H9 (cell line): ENCODE results near the gene WDR31. TPM values are rescaled to one million over a fixed set of nuclear protein-coding genes. Genes with fewer than 3 reads are reported as not detected.

Experiments
- DNase-seq: peaks from one replicate; pipeline ENCODE4 v3.0.0-alpha.2; 2017
- H2AFZ ChIP-seq: one replicate; pipeline ENCODE4 v1.6.1; 2013; ENCODE audit warnings: mild to moderate bottlenecking, low read length, control low read depth, moderate library complexity
- H2AK5ac ChIP-seq: 2 replicates; pipeline ENCODE4 v1.6.1; 2013; ENCODE audit warnings: low read length, control low read depth, mixed read lengths; ENCODE audit not compliant: insufficient read length
- H2BK120ac ChIP-seq: one replicate; pipeline ENCODE4 v1.6.1; 2013; ENCODE audit warnings: low read depth, mild to moderate bottlenecking, low read length, control low read depth, inconsistent platforms; ENCODE audit not compliant: poor library complexity, severe bottlenecking
- H2BK12ac ChIP-seq: 2 replicates; pipeline ENCODE4 v1.6.1; 2013; ENCODE audit warnings: low read length, control low read depth, mixed read lengths, low read depth; ENCODE audit not compliant: insufficient read length
- H2BK15ac ChIP-seq: 2 replicates; pipeline ENCODE4 v1.6.1; 2013; ENCODE audit warnings: low read depth, low read length, control low read depth
- H2BK20ac ChIP-seq: one replicate; pipeline ENCODE4 v1.6.1; 2013; ENCODE audit warnings: low read depth, mild to moderate bottlenecking, low read length, control low read depth, inconsistent platforms; ENCODE audit not compliant: poor library complexity, severe bottlenecking
- H2BK5ac ChIP-seq: 2 replicates; pipeline ENCODE4 v1.6.1; 2013; ENCODE audit warnings: low read length, control low read depth, mixed read lengths; ENCODE audit not compliant: insufficient read length
- H3K14ac ChIP-seq: 2 replicates; pipeline ENCODE4 v1.6.1; 2013; ENCODE audit warnings: low read length, control low read depth; ENCODE audit not compliant: insufficient read depth
- H3K18ac ChIP-seq: 2 replicates; pipeline ENCODE4 v1.6.1; 2013; ENCODE audit warnings: low read depth, mild to moderate bottlenecking, mixed read lengths, low read length, control low read depth; ENCODE audit not compliant: insufficient read length
- H3K23ac ChIP-seq: 2 replicates; pipeline ENCODE4 v1.6.1; 2013; ENCODE audit warnings: low read length, control low read depth, mixed read lengths, low read depth; ENCODE audit not compliant: insufficient read length
- H3K23me2 ChIP-seq: 2 replicates; pipeline ENCODE4 v1.6.1; 2013; ENCODE audit warnings: low read depth, mild to moderate bottlenecking, mixed read lengths, low read length, control low read depth; ENCODE audit not compliant: insufficient read length, poor library complexity, severe bottlenecking
- H3K27ac ChIP-seq: 2 replicates; pipeline ENCODE4 v1.5.1; 2013; ENCODE audit warnings: low read length, control low read depth, mixed read lengths, low read depth; ENCODE audit not compliant: insufficient read length
- H3K27me3 ChIP-seq: 2 replicates; pipeline ENCODE4 v1.6.1; 2013; ENCODE audit warnings: low read length, control low read depth, inconsistent platforms; ENCODE audit not compliant: insufficient read depth
- H3K4ac ChIP-seq: 2 replicates; pipeline ENCODE4 v1.6.1; 2013; ENCODE audit warnings: low read depth, mild to moderate bottlenecking, control low read depth, inconsistent platforms, low read length, moderate library complexity
- H3K4me1 ChIP-seq: 2 replicates; pipeline ENCODE4 v1.6.1; 2013; ENCODE audit warnings: low read length, control low read depth, inconsistent platforms; ENCODE audit not compliant: insufficient read depth
- H3K4me2 ChIP-seq: 2 replicates; pipeline ENCODE4 v1.6.1; 2013; ENCODE audit warnings: low read length, control low read depth, mixed read lengths; ENCODE audit not compliant: insufficient read length, insufficient read depth
- H3K56ac ChIP-seq: 2 replicates; pipeline ENCODE4 v1.6.1; 2013; ENCODE audit warnings: low read depth, mild to moderate bottlenecking, mixed read lengths, low read length, control low read depth; ENCODE audit not compliant: insufficient read length
- H3K79me1 ChIP-seq: 2 replicates; pipeline ENCODE4 v1.6.1; 2013; ENCODE audit warnings: low read depth, mild to moderate bottlenecking, moderate library complexity, low read length, control low read depth, inconsistent platforms; ENCODE audit not compliant: insufficient read depth, poor library complexity, severe bottlenecking
- H3K79me2 ChIP-seq: 2 replicates; pipeline ENCODE4 v1.6.1; 2013; ENCODE audit warnings: low read length, control low read depth, inconsistent platforms; ENCODE audit not compliant: insufficient read depth
- H3K9ac ChIP-seq: 2 replicates; pipeline ENCODE4 v1.6.1; 2013; ENCODE audit warnings: low read length, control low read depth, mixed read lengths; ENCODE audit not compliant: insufficient read length; ENCODE audit errors: extremely low read depth
- H3K9me3 ChIP-seq: one replicate; pipeline ENCODE4 v1.6.1; 2013; ENCODE audit warnings: low read depth, low read length, inconsistent platforms; ENCODE audit not compliant: control insufficient read depth
- H3T11ph ChIP-seq: one replicate; pipeline ENCODE4 v1.6.1; 2013; ENCODE audit warnings: mild to moderate bottlenecking, low read length, control low read depth, inconsistent platforms
- H4K20me1 ChIP-seq: one replicate; pipeline ENCODE4 v1.6.1; 2013; ENCODE audit not compliant: control insufficient read depth, insufficient read length, insufficient read depth
- H4K5ac ChIP-seq: 2 replicates; pipeline ENCODE4 v1.6.1; 2013; ENCODE audit warnings: low read depth, mild to moderate bottlenecking, mixed read lengths, low read length, control low read depth; ENCODE audit not compliant: insufficient read length
- H4K8ac ChIP-seq: replicated peaks from 2 replicates; pipeline ENCODE4 v1.6.1; 2013; ENCODE audit warnings: low read length, control low read depth, mixed read lengths, low read depth; ENCODE audit not compliant: insufficient read length
- H4K91ac ChIP-seq: 2 replicates; pipeline ENCODE4 v1.6.1; 2013; ENCODE audit warnings: low read depth, mild to moderate bottlenecking, moderate library complexity, mixed read lengths, low read length, control low read depth; ENCODE audit not compliant: insufficient read length
- H3K27ac Mint-ChIP-seq, 3 experiments: 2 replicates in 2 of 3; 3 replicates in 1 of 3; pipeline ENCODE4 v1.8.0; 2020 to 2021; ENCODE audit warnings: mixed read lengths in 3 of 3, mild to moderate bottlenecking in 1 of 3, moderate library complexity in 1 of 3
- H3K27me3 Mint-ChIP-seq: 2 replicates; pipeline ENCODE4 v1.8.0; 2021; ENCODE audit warnings: low read depth, mild to moderate bottlenecking, moderate library complexity, mixed read lengths
- H3K36me3 Mint-ChIP-seq, 3 experiments: 2 replicates in 2 of 3; 3 replicates in 1 of 3; pipeline ENCODE4 v1.8.0; 2020 to 2021; ENCODE audit warnings: low read depth in 3 of 3, mixed read lengths in 3 of 3; ENCODE audit not compliant: insufficient read depth in 1 of 3
- H3K4me1 Mint-ChIP-seq, 2 experiments: 2 replicates each; pipeline ENCODE4 v1.8.0; 2020; ENCODE audit warnings: mixed read lengths in 2 of 2
- H3K4me3 Mint-ChIP-seq, 2 experiments: 2 replicates in 1 of 2; 3 replicates in 1 of 2; pipeline ENCODE4 v1.8.0; 2020 to 2021; ENCODE audit warnings: mild to moderate bottlenecking in 2 of 2, mixed read lengths in 2 of 2, moderate library complexity in 1 of 2
- H3K9me3 Mint-ChIP-seq, 2 experiments: 2 replicates in 1 of 2; 3 replicates in 1 of 2; pipeline ENCODE4 v1.8.0; 2020; ENCODE audit warnings: mild to moderate bottlenecking in 2 of 2, mixed read lengths in 2 of 2, moderate library complexity in 1 of 2
- WGBS: extraction: QIAGEN DNeasy Blood & Tissue Kit; methylation state at CpG from one replicate; pipeline ENCODE4 v1.1.7; 2013; ENCODE audit warnings: missing lambda C conversion rate, low lambda C conversion rate, mixed read lengths; ENCODE audit not compliant: insufficient read length; ENCODE audit errors: extremely low coverage; 5-methylcytosine and 5-hydroxymethylcytosine counted together
- total RNA-seq: library from RNA; stranded (reverse); gene quantifications from 2 replicates; pipeline ENCODE4 v1.2.1, GENCODE V29; 2021
- TF ChIP-seq, protein P1 (sequence below): fragments of 200-600 bp; sonication (generic); conservative IDR thresholded peaks from 3 replicates; pipeline ENCODE4 v1.8.0; 2021; ENCODE audit warnings: antibody characterized with exemption, mild to moderate bottlenecking

Gene WDR31
- total RNA-seq, 1 experiment from 2014 or later: 0.72 TPM

DNA sequence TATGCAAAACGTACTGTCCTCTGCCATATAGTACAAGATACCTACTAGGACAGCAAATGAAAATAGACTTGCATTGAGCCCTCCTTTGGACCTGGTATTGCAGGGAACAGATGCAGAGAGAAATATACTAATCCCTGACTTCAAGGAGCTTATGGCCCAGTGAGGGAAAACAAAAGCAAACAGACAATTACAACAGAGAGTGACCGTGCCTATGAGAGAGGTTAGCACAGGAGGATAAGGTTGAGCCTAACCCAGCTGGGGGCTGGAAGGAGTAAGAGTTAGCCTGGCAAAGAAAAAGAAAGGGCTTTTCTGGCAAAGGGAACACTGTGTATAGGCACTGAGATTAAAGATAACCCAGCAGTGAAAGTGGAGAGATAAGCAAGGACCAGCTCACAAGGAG is 70.2 kb downstream of the WDR31 start:
- Mint-ChIP-seq H3K9me3 (no peaks in the 10 kb centered on the region), H3K4me1 (peaks cover 4 to 5% of the 10 kb centered on the region in 2 experiments), H3K4me3 (no peak overlapping the region), H3K27me3 (no peaks in the 10 kb centered on the region), H3K36me3 (peaks cover 10 to 48% (median 37%) of the 10 kb centered on the region in 3 experiments; a peak in 5 of 7 replicates), H3K27ac (no peak overlapping the region)
- no peak overlapping the region for H3K23ac ChIP-seq
- no peak overlapping the region for H2BK12ac ChIP-seq
- H3K4ac ChIP-seq: no peak overlapping the region
- H3K23me2 ChIP-seq: no peaks in the 10 kb centered on the region
- no peak overlapping the region for H3K27ac ChIP-seq
- no peaks in the 10 kb centered on the region for H3K4me1 ChIP-seq
- no peak overlapping the region for H2BK5ac ChIP-seq
- DNase-seq: no peak
- no peak overlapping the region for H2AK5ac ChIP-seq
- no peak overlapping the region for H2AFZ ChIP-seq
- no peak overlapping the region for H2BK20ac ChIP-seq
- H3K27me3 ChIP-seq: no peaks in the 10 kb centered on the region
- TF ChIP-seq, protein P1, sequence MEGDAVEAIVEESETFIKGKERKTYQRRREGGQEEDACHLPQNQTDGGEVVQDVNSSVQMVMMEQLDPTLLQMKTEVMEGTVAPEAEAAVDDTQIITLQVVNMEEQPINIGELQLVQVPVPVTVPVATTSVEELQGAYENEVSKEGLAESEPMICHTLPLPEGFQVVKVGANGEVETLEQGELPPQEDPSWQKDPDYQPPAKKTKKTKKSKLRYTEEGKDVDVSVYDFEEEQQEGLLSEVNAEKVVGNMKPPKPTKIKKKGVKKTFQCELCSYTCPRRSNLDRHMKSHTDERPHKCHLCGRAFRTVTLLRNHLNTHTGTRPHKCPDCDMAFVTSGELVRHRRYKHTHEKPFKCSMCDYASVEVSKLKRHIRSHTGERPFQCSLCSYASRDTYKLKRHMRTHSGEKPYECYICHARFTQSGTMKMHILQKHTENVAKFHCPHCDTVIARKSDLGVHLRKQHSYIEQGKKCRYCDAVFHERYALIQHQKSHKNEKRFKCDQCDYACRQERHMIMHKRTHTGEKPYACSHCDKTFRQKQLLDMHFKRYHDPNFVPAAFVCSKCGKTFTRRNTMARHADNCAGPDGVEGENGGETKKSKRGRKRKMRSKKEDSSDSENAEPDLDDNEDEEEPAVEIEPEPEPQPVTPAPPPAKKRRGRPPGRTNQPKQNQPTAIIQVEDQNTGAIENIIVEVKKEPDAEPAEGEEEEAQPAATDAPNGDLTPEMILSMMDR: no peak
- no peak overlapping the region for H3K9ac ChIP-seq
- no peak overlapping the region for H2BK120ac ChIP-seq
- H3K4me2 ChIP-seq: no peak overlapping the region
- H3K18ac ChIP-seq: no peak overlapping the region
- H3K79me1 ChIP-seq: no peaks in the 10 kb centered on the region
- H3K79me2 ChIP-seq: no peaks in the 10 kb centered on the region
- no peak overlapping the region for H4K91ac ChIP-seq
- H2BK15ac ChIP-seq: no peak overlapping the region
- no peak overlapping the region for H3T11ph ChIP-seq
- no peak overlapping the region for H3K14ac ChIP-seq
- no peak overlapping the region for H3K56ac ChIP-seq
- H3K9me3 ChIP-seq: no peaks in the 10 kb centered on the region
- WGBS: no CpG with 5 or more reads among the region's 2 CpGs
- no peak overlapping the region for H4K5ac ChIP-seq
- no peaks in the 10 kb centered on the region for H4K20me1 ChIP-seq
- H4K8ac ChIP-seq: no peak overlapping the region
